ENCODE measurements around the gene COX6B2.
A peak's percentile ranks its signal among the peaks of the same experiment; 100 is the strongest.

COX6B2 gene

DNA sequence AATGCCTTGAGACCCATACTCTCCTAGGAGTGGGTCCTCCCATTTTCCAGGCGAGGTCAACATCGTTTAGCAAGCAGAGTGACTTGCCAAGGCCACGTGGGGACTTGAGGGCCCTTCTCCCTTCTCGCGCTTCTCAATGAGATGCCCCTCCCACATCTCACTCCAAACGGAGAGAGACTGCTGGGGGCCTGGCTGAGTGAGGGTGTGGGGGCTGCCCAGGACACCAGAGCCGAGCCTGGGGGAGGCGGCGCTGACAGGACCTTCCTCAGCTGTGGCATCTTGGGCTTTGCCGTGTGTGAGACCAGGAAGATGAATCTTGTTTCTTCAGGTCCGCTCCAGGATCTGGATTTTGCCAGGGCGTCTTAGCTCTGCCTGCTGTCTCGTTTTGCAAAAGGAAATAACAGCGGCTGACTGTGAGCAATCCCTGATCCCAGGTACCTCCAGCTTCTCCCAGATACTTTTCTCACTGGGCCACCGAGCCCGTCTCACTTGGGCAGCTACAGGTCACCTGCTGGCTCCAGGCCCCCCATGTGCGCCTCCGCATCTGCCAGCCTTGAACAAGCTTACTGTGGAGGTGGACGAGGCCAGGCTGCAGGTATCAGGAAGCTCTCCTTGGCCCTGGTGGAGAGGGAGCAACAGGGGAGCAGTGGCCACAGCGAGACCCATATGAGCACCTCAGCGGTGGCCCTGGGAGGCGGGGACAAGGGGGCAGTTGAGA is 6.0 kb downstream of the COX6B2 start (continued):
- TF ChIP-seq, protein P1, sequence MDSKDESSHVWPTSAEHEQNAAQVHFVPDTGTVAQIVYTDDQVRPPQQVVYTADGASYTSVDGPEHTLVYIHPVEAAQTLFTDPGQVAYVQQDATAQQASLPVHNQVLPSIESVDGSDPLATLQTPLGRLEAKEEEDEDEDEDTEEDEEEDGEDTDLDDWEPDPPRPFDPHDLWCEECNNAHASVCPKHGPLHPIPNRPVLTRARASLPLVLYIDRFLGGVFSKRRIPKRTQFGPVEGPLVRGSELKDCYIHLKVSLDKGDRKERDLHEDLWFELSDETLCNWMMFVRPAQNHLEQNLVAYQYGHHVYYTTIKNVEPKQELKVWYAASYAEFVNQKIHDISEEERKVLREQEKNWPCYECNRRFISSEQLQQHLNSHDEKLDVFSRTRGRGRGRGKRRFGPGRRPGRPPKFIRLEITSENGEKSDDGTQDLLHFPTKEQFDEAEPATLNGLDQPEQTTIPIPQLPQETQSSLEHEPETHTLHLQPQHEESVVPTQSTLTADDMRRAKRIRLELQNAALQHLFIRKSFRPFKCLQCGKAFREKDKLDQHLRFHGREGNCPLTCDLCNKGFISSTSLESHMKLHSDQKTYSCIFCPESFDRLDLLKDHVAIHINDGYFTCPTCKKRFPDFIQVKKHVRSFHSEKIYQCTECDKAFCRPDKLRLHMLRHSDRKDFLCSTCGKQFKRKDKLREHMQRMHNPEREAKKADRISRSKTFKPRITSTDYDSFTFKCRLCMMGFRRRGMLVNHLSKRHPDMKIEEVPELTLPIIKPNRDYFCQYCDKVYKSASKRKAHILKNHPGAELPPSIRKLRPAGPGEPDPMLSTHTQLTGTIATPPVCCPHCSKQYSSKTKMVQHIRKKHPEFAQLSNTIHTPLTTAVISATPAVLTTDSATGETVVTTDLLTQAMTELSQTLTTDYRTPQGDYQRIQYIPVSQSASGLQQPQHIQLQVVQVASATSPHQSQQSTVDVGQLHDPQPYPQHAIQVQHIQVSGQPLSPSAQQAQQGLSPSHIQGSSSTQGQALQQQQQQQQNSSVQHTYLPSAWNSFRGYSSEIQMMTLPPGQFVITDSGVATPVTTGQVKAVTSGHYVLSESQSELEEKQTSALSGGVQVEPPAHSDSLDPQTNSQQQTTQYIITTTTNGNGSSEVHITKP (tag by site-specific recombination; IDR thresholded peaks at IDR 0.05) = 0 out of 2 replicates have a peak, but pooled peaks have one; percentile 10
- TF ChIP-seq ZNF473 (tag by site-specific recombination; IDR thresholded peaks at IDR 0.05) = no peak
- TF ChIP-seq, protein P2, sequence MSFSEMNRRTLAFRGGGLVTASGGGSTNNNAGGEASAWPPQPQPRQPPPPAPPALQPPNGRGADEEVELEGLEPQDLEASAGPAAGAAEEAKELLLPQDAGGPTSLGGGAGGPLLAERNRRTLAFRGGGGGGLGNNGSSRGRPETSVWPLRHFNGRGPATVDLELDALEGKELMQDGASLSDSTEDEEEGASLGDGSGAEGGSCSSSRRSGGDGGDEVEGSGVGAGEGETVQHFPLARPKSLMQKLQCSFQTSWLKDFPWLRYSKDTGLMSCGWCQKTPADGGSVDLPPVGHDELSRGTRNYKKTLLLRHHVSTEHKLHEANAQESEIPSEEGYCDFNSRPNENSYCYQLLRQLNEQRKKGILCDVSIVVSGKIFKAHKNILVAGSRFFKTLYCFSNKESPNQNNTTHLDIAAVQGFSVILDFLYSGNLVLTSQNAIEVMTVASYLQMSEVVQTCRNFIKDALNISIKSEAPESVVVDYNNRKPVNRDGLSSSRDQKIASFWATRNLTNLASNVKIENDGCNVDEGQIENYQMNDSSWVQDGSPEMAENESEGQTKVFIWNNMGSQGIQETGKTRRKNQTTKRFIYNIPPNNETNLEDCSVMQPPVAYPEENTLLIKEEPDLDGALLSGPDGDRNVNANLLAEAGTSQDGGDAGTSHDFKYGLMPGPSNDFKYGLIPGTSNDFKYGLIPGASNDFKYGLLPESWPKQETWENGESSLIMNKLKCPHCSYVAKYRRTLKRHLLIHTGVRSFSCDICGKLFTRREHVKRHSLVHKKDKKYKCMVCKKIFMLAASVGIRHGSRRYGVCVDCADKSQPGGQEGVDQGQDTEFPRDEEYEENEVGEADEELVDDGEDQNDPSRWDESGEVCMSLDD (tag by site-specific recombination; IDR thresholded peaks at IDR 0.05) = no peak
- TF ChIP-seq ZNF843 (tag by site-specific recombination; IDR thresholded peaks at IDR 0.05) = no peak
- TF ChIP-seq, protein P3, sequence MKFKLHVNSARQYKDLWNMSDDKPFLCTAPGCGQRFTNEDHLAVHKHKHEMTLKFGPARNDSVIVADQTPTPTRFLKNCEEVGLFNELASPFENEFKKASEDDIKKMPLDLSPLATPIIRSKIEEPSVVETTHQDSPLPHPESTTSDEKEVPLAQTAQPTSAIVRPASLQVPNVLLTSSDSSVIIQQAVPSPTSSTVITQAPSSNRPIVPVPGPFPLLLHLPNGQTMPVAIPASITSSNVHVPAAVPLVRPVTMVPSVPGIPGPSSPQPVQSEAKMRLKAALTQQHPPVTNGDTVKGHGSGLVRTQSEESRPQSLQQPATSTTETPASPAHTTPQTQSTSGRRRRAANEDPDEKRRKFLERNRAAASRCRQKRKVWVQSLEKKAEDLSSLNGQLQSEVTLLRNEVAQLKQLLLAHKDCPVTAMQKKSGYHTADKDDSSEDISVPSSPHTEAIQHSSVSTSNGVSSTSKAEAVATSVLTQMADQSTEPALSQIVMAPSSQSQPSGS (tag by site-specific recombination; IDR thresholded peaks at IDR 0.05; ENCODE audit: low read depth) = no peak
- peak; percentile 76 for TF ChIP-seq ZNF394 (tag by site-specific recombination; IDR thresholded peaks at IDR 0.05; ENCODE audit: borderline replicate concordance)
- TF ChIP-seq ZNF324 (tag by site-specific recombination; IDR thresholded peaks at IDR 0.05) = no peak
- TF ChIP-seq, protein P4, sequence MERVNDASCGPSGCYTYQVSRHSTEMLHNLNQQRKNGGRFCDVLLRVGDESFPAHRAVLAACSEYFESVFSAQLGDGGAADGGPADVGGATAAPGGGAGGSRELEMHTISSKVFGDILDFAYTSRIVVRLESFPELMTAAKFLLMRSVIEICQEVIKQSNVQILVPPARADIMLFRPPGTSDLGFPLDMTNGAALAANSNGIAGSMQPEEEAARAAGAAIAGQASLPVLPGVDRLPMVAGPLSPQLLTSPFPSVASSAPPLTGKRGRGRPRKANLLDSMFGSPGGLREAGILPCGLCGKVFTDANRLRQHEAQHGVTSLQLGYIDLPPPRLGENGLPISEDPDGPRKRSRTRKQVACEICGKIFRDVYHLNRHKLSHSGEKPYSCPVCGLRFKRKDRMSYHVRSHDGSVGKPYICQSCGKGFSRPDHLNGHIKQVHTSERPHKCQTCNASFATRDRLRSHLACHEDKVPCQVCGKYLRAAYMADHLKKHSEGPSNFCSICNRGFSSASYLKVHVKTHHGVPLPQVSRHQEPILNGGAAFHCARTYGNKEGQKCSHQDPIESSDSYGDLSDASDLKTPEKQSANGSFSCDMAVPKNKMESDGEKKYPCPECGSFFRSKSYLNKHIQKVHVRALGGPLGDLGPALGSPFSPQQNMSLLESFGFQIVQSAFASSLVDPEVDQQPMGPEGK (tag by site-specific recombination; IDR thresholded peaks at IDR 0.05) = peak; percentile 11; the same call in 1 of the 2 replicates

DNA sequence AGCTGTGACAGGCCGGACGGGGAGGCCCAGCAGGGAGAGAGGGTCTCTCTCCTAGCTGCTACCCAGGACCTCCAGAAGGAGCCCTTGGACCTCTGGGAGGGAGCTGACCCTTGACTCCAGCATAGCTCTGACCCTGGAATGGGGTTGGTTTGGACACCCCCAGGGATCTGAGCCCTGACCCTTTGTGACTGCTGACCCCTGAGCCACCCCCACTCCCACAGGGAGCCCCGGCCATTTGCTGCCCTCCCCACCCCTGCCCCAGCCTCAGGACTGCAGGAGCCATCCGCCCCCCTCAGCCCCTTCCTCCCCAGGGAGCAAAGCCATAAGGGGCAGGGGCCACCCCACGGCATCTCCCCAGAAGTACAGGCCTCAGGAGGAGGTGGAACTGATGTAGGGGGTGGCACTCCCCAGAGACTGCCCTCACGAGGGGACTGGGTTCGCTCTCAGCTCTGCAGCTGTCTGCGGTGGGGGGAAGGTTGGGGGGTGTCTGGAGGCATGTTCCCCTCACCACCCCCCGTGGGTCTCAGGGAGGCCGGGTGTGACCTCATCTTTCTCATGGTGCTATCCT is 7.0 kb downstream of the COX6B2 start:
- no peak overlapping the region for H3K4me3 ChIP-seq (ENCODE audit: low read depth, low read length)
- no peaks in the 10 kb centered on the region for H3K9me3 ChIP-seq (ENCODE audit: control insufficient read depth, insufficient read depth, low read depth, low read length)
- H3K27ac ChIP-seq (ENCODE audit: extremely low read depth, low read depth, low read length) = no peak overlapping the region
- CTCF ChIA-PET = interaction anchor here (1.9 to 3.8 kb wide), 2 partner anchors 9 to 46 kb away, joined by 6 to 22 read pairs; no protein-coding TSS in a partner anchor
- H3K36me3 ChIP-seq (ENCODE audit: control insufficient read depth in 2 of 2, insufficient read depth in 1 of 2, low read length in 2 of 2) = peaks cover 2 to 47% of the 10 kb centered on the region in 2 experiments
- H3K4me1 ChIP-seq (ENCODE audit: control insufficient read depth, insufficient read depth, low read length) = 0 out of 2 replicates have a peak, but pooled peaks cover 3% of the 10 kb centered on the region
- POLR2A ChIA-PET = interaction anchor here (0.6 to 7.7 kb wide), 7 partner anchors 9 to 88 kb away, joined by 3 to 95 read pairs (median 4); partner anchors contain the start of genes KMT5C, PPP6R1 and RPL28
- TF ChIP-seq, protein P5, sequence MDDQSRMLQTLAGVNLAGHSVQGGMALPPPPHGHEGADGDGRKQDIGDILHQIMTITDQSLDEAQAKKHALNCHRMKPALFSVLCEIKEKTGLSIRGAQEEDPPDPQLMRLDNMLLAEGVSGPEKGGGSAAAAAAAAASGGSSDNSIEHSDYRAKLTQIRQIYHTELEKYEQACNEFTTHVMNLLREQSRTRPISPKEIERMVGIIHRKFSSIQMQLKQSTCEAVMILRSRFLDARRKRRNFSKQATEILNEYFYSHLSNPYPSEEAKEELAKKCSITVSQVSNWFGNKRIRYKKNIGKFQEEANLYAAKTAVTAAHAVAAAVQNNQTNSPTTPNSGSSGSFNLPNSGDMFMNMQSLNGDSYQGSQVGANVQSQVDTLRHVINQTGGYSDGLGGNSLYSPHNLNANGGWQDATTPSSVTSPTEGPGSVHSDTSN (CRISPR knock-in tag; IDR thresholded peaks at IDR 0.05) = no peak
- TF ChIP-seq, protein P6, sequence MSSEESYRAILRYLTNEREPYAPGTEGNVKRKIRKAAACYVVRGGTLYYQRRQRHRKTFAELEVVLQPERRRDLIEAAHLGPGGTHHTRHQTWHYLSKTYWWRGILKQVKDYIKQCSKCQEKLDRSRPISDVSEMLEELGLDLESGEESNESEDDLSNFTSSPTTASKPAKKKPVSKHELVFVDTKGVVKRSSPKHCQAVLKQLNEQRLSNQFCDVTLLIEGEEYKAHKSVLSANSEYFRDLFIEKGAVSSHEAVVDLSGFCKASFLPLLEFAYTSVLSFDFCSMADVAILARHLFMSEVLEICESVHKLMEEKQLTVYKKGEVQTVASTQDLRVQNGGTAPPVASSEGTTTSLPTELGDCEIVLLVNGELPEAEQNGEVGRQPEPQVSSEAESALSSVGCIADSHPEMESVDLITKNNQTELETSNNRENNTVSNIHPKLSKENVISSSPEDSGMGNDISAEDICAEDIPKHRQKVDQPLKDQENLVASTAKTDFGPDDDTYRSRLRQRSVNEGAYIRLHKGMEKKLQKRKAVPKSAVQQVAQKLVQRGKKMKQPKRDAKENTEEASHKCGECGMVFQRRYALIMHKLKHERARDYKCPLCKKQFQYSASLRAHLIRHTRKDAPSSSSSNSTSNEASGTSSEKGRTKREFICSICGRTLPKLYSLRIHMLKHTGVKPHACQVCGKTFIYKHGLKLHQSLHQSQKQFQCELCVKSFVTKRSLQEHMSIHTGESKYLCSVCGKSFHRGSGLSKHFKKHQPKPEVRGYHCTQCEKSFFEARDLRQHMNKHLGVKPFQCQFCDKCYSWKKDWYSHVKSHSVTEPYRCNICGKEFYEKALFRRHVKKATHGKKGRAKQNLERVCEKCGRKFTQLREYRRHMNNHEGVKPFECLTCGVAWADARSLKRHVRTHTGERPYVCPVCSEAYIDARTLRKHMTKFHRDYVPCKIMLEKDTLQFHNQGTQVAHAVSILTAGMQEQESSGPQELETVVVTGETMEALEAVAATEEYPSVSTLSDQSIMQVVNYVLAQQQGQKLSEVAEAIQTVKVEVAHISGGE (tag by site-specific recombination; conservative IDR thresholded peaks at IDR 0.05; ENCODE audit: low read depth) = no peak
- TF ChIP-seq ZIC2 (tag by site-specific recombination; IDR thresholded peaks at IDR 0.05) (peak; percentile 67), ZNF324 (tag by site-specific recombination; IDR thresholded peaks at IDR 0.05) (no peak)
- TF ChIP-seq, protein P4 (tag by site-specific recombination; IDR thresholded peaks at IDR 0.05) = 0 out of 2 replicates have a peak, but pooled peaks have one; percentile 8
- TF ChIP-seq, protein P7, sequence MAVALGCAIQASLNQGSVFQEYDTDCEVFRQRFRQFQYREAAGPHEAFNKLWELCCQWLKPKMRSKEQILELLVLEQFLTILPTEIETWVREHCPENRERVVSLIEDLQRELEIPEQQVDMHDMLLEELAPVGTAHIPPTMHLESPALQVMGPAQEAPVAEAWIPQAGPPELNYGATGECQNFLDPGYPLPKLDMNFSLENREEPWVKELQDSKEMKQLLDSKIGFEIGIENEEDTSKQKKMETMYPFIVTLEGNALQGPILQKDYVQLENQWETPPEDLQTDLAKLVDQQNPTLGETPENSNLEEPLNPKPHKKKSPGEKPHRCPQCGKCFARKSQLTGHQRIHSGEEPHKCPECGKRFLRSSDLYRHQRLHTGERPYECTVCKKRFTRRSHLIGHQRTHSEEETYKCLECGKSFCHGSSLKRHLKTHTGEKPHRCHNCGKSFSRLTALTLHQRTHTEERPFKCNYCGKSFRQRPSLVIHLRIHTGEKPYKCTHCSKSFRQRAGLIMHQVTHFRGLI (tag by site-specific recombination; IDR thresholded peaks at IDR 0.05) = no peak

Measured in HEK293 (cell line).